HG02943 (cell line): Measurements from ENCODE around the gene PMP22.
"Not testable (repeated sequence)": the region's sequence is repeated elsewhere in the genome, so short reads cannot be mapped to it uniquely, and the experiment has no call there.

ENCODE experiments used
- ATAC-seq: cut with Tn5 transposase; IDR thresholded peaks from one replicate; pipeline ENCODE4 v1.9.1; 2021; ENCODE audit warnings: mild to moderate bottlenecking, low read depth, moderate library complexity; ENCODE audit not compliant: unreplicated experiment

Gene PMP22

GRCh38 chr17:15257258-15257788, 7.8 kb downstream of the PMP22 start:
- ATAC-seq, result peak; percentile 67

- no peak for ATAC-seq
Measured at GRCh38 chr17:15256689-15257088, 8.4 kb downstream of the PMP22 start.

- ATAC-seq, result no peak
Measured at GRCh38 chr17:15255713-15256454, 9.2 kb downstream of the PMP22 start.

GRCh38 chr17:15250135-15250860, 14.8 kb downstream of the PMP22 start:
- no peak for ATAC-seq

- no peak for ATAC-seq
Measured at GRCh38 chr17:15249487-15249886, 15.6 kb downstream of the PMP22 start.

GRCh38 chr17:15247891-15248529, 17.1 kb downstream of the PMP22 start:
- no peak for ATAC-seq

GRCh38 chr17:15245054-15245453, 20.1 kb downstream of the PMP22 start:
- no peak for ATAC-seq

GRCh38 chr17:15240644-15241043, 24.5 kb downstream of the PMP22 start:
- ATAC-seq, result no peak

- ATAC-seq, result no peak
Measured at GRCh38 chr17:15239491-15239890, 25.6 kb downstream of the PMP22 start.

GRCh38 chr17:15238676-15239422, 26.3 kb downstream of the PMP22 start:
- ATAC-seq, result no peak

- ATAC-seq, result no peak
Measured at GRCh38 chr17:15238057-15238456, 27.1 kb downstream of the PMP22 start.

GRCh38 chr17:15237106-15237425, 28.1 kb downstream of the PMP22 start:
- ATAC-seq, result no peak

GRCh38 chr17:15236281-15237105, 28.6 kb downstream of the PMP22 start:
- ATAC-seq, result no peak

GRCh38 chr17:15233971-15234370, 31.2 kb downstream of the PMP22 start:
- no peak for ATAC-seq

- no peak for ATAC-seq
Measured at GRCh38 chr17:15233022-15233805, 31.9 kb downstream of the PMP22 start.

- ATAC-seq, result no peak
Measured at GRCh38 chr17:15232517-15232915, 32.6 kb downstream of the PMP22 start.

GRCh38 chr17:15231851-15232516, 33.1 kb downstream of the PMP22 start:
- ATAC-seq, result no peak

- no peak for ATAC-seq
Measured at GRCh38 chr17:15230866-15231265, 34.3 kb downstream of the PMP22 start.

- ATAC-seq, result not testable (repeated sequence)
Measured at GRCh38 chr17:15221827-15222226, 43.3 kb downstream of the PMP22 start.
